ENCODE results near the gene DNAJC9.

DNA sequence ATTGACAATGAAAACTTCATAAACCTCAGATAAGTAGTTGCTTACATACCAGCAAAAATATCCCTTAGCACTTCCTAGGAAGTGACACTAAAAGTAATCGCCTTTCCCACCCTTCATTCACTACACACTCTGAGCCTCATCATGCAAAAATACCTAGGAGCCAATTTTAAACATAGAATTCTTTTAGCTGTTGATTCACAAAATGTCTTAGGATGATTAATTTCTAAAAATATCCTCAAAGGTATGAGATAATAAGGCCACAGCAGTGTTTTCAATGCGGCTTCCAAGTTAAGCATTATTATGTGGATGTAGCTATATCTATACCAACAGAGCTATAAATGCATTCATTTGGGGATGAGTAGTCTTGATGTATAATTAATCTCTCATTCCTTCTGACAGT, 13.2 kb downstream of the DNAJC9 start:
- TF ChIP-seq, protein P1, sequence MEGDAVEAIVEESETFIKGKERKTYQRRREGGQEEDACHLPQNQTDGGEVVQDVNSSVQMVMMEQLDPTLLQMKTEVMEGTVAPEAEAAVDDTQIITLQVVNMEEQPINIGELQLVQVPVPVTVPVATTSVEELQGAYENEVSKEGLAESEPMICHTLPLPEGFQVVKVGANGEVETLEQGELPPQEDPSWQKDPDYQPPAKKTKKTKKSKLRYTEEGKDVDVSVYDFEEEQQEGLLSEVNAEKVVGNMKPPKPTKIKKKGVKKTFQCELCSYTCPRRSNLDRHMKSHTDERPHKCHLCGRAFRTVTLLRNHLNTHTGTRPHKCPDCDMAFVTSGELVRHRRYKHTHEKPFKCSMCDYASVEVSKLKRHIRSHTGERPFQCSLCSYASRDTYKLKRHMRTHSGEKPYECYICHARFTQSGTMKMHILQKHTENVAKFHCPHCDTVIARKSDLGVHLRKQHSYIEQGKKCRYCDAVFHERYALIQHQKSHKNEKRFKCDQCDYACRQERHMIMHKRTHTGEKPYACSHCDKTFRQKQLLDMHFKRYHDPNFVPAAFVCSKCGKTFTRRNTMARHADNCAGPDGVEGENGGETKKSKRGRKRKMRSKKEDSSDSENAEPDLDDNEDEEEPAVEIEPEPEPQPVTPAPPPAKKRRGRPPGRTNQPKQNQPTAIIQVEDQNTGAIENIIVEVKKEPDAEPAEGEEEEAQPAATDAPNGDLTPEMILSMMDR (IDR thresholded peaks at IDR 0.05) = no peak
- TF ChIP-seq POLR2A (IDR thresholded peaks at IDR 0.05) = no peak

All from ovary (tissue), 3 donors.